Esophagus muscularis mucosa (tissue), 4 donors: Measurements from ENCODE around the gene ZNRF2.

Source experiments
- EP300 ChIP-seq: sonication (generic); formaldehyde crosslinking; IDR thresholded peaks from one replicate; pipeline ENCODE4 v1.6.1; 2017; ENCODE audit warnings: antibody characterized with exemption
- POLR2A ChIP-seq: fragments of 450-650 bp; IDR thresholded peaks from one replicate; pipeline ENCODE4 v1.6.1; 2017; ENCODE audit warnings: antibody characterized with exemption, moderate library complexity, mild to moderate bottlenecking, low read depth
- TF ChIP-seq, protein P1 (sequence below), 3 experiments: fragments of 200-600 bp in 2 of 3; fragments of 450-650 bp in 1 of 3; sonication (generic) in 2 of 3; IDR thresholded peaks; one replicate each; pipeline ENCODE4 v1.5.1; 2017 to 2019; ENCODE audit warnings: antibody characterized with exemption in 3 of 3, mild to moderate bottlenecking in 2 of 3, moderate library complexity in 1 of 3

DNA sequence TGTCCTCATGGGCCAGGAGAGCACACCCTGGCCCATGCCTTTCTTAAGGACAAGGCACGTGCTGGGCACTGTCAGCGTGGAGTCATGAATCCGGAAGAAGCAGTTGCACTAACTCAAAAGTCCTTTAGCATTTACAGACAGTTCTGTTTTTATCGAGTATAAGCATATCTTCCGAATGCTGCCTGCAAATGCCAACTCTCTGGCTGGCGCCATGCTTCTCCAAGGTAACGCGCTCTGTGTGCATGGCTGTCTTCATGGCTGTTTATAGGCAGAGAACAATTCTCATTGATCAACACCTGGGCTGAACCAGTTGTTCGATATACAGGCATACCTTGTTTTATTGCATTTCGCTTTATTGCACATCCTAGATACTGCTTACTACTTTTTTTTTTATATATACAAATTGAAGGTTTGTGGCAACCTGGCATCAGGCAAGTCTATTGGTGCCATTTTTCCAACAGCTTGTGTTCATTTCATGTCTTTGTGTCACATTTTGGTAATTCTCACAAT, 28.0 kb upstream of the ZNRF2 start:
- TF ChIP-seq, protein P1, sequence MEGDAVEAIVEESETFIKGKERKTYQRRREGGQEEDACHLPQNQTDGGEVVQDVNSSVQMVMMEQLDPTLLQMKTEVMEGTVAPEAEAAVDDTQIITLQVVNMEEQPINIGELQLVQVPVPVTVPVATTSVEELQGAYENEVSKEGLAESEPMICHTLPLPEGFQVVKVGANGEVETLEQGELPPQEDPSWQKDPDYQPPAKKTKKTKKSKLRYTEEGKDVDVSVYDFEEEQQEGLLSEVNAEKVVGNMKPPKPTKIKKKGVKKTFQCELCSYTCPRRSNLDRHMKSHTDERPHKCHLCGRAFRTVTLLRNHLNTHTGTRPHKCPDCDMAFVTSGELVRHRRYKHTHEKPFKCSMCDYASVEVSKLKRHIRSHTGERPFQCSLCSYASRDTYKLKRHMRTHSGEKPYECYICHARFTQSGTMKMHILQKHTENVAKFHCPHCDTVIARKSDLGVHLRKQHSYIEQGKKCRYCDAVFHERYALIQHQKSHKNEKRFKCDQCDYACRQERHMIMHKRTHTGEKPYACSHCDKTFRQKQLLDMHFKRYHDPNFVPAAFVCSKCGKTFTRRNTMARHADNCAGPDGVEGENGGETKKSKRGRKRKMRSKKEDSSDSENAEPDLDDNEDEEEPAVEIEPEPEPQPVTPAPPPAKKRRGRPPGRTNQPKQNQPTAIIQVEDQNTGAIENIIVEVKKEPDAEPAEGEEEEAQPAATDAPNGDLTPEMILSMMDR (IDR thresholded peaks at IDR 0.05), result no peak
- TF ChIP-seq POLR2A (no peak), EP300 (no peak)
